HFF-Myc (cell line): ENCODE data around the gene TXNDC16.
A peak's percentile ranks its signal among the peaks of the same experiment; 100 is the strongest.

ENCODE experiments used
- DNase-seq: peaks from one replicate; pipeline ENCODE4 v3.0.0-alpha.2; 2011; ENCODE audit warnings: low read depth; ENCODE audit errors: extremely low read depth
- H3K4me3 ChIP-seq: replicated peaks from 2 replicates; pipeline ENCODE4 v1.5.1; 2011; ENCODE audit warnings: low read depth, mild to moderate bottlenecking, control low read depth, low read length
- TF ChIP-seq, protein P1 (sequence below): IDR thresholded peaks from 2 replicates; pipeline ENCODE4 v1.5.1; 2012; ENCODE audit warnings: mild to moderate bottlenecking, low read depth, low read length, control low read depth; ENCODE audit errors: missing control alignments

The TXNDC16 gene

DNA sequence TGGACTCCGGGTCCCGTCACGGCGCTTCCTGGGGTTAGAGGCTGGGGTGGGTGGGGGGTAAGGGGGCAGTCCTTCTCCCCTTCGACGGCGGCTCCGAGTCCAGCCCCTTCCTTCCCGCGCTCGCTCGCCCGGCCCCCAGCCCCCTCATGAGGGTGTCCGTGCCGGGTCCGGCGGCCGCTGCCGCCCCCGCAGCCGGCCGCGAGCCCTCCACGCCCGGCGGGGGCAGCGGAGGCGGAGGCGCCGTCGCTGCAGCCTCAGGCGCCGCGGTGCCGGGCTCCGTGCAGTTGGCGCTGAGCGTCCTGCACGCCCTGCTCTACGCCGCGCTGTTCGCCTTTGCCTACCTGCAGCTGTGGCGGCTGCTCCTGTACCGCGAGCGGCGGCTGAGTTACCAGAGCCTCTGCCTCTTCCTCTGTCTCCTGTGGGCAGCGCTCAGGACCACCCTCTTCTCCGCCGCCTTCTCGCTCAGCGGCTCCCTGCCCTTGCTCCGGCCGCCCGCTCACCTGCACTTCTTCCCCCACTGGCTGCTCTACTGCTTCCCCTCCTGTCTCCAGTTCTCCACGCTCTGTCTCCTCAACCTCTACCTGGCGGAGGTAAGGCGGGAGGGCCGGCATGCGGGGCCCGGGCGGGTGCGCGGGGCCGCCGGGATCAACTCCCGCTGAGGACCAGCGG, 831 bp upstream of the TXNDC16 start:
- peak overlapping the region; percentile 82 for H3K4me3 ChIP-seq
- TF ChIP-seq, protein P1, sequence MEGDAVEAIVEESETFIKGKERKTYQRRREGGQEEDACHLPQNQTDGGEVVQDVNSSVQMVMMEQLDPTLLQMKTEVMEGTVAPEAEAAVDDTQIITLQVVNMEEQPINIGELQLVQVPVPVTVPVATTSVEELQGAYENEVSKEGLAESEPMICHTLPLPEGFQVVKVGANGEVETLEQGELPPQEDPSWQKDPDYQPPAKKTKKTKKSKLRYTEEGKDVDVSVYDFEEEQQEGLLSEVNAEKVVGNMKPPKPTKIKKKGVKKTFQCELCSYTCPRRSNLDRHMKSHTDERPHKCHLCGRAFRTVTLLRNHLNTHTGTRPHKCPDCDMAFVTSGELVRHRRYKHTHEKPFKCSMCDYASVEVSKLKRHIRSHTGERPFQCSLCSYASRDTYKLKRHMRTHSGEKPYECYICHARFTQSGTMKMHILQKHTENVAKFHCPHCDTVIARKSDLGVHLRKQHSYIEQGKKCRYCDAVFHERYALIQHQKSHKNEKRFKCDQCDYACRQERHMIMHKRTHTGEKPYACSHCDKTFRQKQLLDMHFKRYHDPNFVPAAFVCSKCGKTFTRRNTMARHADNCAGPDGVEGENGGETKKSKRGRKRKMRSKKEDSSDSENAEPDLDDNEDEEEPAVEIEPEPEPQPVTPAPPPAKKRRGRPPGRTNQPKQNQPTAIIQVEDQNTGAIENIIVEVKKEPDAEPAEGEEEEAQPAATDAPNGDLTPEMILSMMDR, result no peak
- DNase-seq, result no peak

DNA sequence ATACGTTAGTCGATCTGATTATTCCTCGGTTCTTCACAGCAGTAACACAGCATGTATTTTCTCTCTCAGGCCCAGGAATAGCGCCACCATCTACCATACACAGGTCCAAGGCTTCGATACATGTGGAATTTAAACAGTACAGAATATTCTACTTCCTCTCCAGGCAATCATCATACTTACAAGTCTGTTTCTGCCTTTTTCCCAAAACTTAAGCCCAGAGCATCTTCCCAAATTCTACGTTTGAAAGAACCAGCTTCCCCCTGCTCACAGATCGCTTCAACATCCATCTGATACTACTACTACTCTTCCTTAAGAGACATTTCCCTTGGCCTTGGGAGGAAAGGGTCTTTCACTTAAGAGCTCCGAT, 626 bp downstream of the TXNDC16 start:
- DNase-seq, result peak; percentile 6
- TF ChIP-seq, protein P1, result peak; percentile 37

DNA sequence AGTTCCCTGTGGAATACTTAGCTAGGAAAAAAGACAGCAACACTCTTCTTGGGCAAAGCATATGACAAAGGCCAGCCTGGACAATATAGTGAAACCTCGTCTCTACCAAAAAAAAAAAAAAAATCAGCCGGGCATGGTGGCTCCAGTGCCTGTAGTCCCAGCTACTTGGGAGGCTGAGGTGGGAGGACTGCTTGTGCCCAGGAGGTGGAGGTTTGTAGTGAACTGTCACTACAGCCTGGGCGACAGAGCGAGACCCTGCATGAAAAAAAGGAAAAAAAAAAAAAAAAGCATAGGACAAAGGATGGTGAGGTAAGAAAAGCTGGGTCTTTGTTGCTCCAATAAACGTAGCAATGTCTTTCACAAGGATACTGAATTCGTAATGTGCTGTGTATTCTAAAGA, 1.1 kb downstream of the TXNDC16 start:
- DNase-seq, result no peak
- peak overlapping the region; percentile 82 for H3K4me3 ChIP-seq
- TF ChIP-seq, protein P1, result no peak

More for the DNA sequence above, 626 bp downstream of the TXNDC16 start:
- peak overlapping the region; percentile 82 for H3K4me3 ChIP-seq

DNA sequence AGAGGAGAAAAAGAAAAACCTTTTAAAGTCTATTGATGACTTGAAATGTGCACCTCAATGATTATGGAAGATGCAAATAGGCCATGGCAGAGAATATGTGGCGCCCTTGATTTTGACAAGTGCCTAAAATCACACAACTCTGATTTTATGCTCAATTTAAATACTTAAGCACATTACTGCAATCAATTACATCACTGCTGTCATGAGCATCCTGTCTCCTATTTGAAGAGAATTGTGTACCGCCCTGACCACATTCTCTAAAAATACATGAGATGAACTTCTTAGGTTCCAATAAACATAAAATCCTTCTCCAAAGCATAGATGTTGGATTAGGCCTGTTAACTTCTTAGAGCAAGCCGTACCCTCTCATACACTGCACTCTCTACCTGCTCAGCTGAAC, 1.6 kb downstream of the TXNDC16 start:
- no peak for DNase-seq
- no peak overlapping the region for H3K4me3 ChIP-seq
- TF ChIP-seq, protein P1, result no peak

DNA sequence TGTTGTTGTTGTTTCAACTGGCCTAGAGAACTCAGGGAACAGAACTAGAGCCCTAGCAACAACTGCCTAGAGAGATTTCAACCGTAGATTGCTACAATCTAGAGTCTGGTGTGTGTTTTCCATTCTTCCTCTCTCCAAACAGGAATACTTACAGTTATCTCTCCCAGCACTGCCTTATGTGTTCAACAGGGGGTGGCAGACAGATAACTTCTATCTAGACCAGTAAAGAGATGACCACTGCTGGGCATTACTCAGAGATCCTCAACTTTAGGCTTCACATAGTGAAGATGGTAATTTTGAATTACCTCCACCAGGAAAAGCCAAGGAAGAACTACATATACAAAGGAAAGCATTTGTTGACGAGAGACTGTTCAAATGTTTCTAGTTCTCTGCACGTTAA, 4.8 kb downstream of the TXNDC16 start:
- DNase-seq, result no peak
- TF ChIP-seq, protein P1, result no peak
- no peak overlapping the region for H3K4me3 ChIP-seq

DNA sequence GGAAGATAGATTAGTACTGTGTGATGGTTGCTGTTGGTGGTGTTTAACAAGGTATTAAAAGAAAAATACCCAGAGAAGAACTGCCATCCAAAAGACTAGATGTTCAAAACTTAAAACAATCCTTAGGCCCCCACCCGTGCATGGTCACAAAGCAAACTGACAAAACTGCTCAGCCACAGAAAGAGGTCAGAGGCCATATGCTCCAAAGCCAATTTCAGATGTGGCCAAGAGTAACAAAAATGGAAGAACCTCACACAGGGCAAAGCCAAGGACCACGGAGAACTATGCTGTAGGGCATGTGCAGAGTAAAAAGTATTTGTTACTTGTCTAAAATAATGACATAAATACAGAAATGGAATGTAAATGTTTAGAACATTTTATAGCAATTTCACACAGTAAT, 5.3 kb downstream of the TXNDC16 start:
- TF ChIP-seq, protein P1, result no peak
- no peak overlapping the region for H3K4me3 ChIP-seq
- no peak for DNase-seq

DNA sequence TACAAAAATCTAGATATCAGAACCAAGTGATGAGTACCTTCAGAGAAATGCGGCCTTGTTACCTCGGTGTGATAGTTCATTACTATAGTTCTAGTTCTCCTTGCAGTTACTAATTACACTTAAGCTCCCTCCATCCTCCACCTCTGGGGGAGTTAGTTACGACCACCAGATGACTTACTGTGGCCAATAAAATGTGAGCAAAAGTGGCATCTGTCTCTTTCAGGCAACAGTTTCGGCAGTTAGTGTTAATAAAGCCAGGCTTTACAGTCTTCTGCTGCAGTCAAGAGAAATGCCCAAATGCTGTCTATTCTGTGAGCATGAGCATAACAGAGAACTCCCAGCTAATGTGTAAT, 6.0 kb downstream of the TXNDC16 start:
- no peak for DNase-seq
- TF ChIP-seq, protein P1, result no peak
- no peak overlapping the region for H3K4me3 ChIP-seq
